ENCODE measurements around the gene CAMTA1.
"Not testable (repeated sequence)": the region's sequence is repeated elsewhere in the genome, so short reads cannot be mapped to it uniquely, and the experiment has no call there.

Gene CAMTA1

GRCh38 chr1:7407980-7408770, 622.9 kb downstream of the CAMTA1 start:
- DNase-seq (ENCODE audit: low read depth): no peak

GRCh38 chr1:7408771-7409150, 623.5 kb downstream of the CAMTA1 start:
- DNase-seq (ENCODE audit: low read depth): no peak

- DNase-seq (ENCODE audit: low read depth): no peak
Observed at GRCh38 chr1:7409278-7409677, 624.0 kb downstream of the CAMTA1 start.

- no peak for DNase-seq (ENCODE audit: low read depth)
Observed at GRCh38 chr1:7410156-7410555, 624.9 kb downstream of the CAMTA1 start.

- DNase-seq (ENCODE audit: low read depth): not testable (repeated sequence)
Observed at GRCh38 chr1:7417618-7418017, 632.4 kb downstream of the CAMTA1 start.

GRCh38 chr1:7418442-7419080, 633.3 kb downstream of the CAMTA1 start:
- no peak for DNase-seq (ENCODE audit: low read depth)

GRCh38 chr1:7420098-7420445, 634.8 kb downstream of the CAMTA1 start:
- DNase-seq (ENCODE audit: low read depth): no peak

- DNase-seq (ENCODE audit: low read depth): no peak
Observed at GRCh38 chr1:7420470-7421100, 635.3 kb downstream of the CAMTA1 start.

GRCh38 chr1:7421471-7422075, 636.3 kb downstream of the CAMTA1 start:
- no peak for DNase-seq (ENCODE audit: low read depth)

GRCh38 chr1:7422081-7422480, 636.8 kb downstream of the CAMTA1 start:
- DNase-seq (ENCODE audit: low read depth): no peak

- no peak for DNase-seq (ENCODE audit: low read depth)
Observed at GRCh38 chr1:7422561-7422960, 637.3 kb downstream of the CAMTA1 start.

GRCh38 chr1:7422966-7423365, 637.7 kb downstream of the CAMTA1 start:
- DNase-seq (ENCODE audit: low read depth): no peak

GRCh38 chr1:7424352-7424890, 639.2 kb downstream of the CAMTA1 start:
- DNase-seq (ENCODE audit: low read depth): no peak

GRCh38 chr1:7425229-7425628, 640.0 kb downstream of the CAMTA1 start:
- no peak for DNase-seq (ENCODE audit: low read depth)

- no peak for DNase-seq (ENCODE audit: low read depth)
Observed at GRCh38 chr1:7425771-7426170, 640.5 kb downstream of the CAMTA1 start.

GRCh38 chr1:7426780-7427604, 641.7 kb downstream of the CAMTA1 start:
- no peak for DNase-seq (ENCODE audit: low read depth)

GRCh38 chr1:7427605-7428300, 642.5 kb downstream of the CAMTA1 start:
- DNase-seq (ENCODE audit: low read depth): no peak

GRCh38 chr1:7429290-7429689, 644.0 kb downstream of the CAMTA1 start:
- no peak for DNase-seq (ENCODE audit: low read depth)

GRCh38 chr1:7430047-7430608, 644.9 kb downstream of the CAMTA1 start:
- DNase-seq (ENCODE audit: low read depth): no peak

- no peak for DNase-seq (ENCODE audit: low read depth)
Observed at GRCh38 chr1:7430691-7431090, 645.4 kb downstream of the CAMTA1 start.

Data from stimulated activated CD8-positive, alpha-beta memory T cell treated with anti-CD3 and anti-CD28 coated beads, Interleukin-12 subunit alpha, Interleukin-12 subunit beta, amount 100 ng/mL, for 1 hour (primary cell).